ENCODE measurements around the gene NT5DC4.
"Not testable (repeated sequence)": the region's sequence is repeated elsewhere in the genome, so short reads cannot be mapped to it uniquely, and the experiment has no call there.

Gene NT5DC4

GRCh38 chr2:112712465-112712864, 8.4 kb upstream of the NT5DC4 start:
- no peak overlapping the region for H3K27ac ChIP-seq (ENCODE audit: low read depth, low read length)
- no peaks in the 10 kb centered on the region for H3K9me3 ChIP-seq (ENCODE audit: control insufficient read depth in 1 of 2, low read length in 2 of 2)
- no peaks in the 10 kb centered on the region for H3K36me3 ChIP-seq (ENCODE audit: control insufficient read depth in 1 of 2, insufficient read depth in 2 of 2, low read length in 2 of 2)
- H3K9ac ChIP-seq (ENCODE audit: low read depth in 1 of 2, low read length in 2 of 2), result no peak overlapping the region
- H3K4me1 ChIP-seq (ENCODE audit: control insufficient read depth in 1 of 2, insufficient read depth in 2 of 2, low read length in 2 of 2), result no peaks in the 10 kb centered on the region
- H3K4me3 ChIP-seq (ENCODE audit: low read depth in 1 of 2, low read length in 2 of 2), result no peak overlapping the region
- H3K27me3 ChIP-seq (ENCODE audit: control insufficient read depth in 1 of 2, insufficient read depth in 2 of 2, low read length in 2 of 2), result peaks cover 0 to 5% of the 10 kb centered on the region in 2 donors

GRCh38 chr2:112712903-112713584, 7.8 kb upstream of the NT5DC4 start:
- H3K9me3 ChIP-seq (ENCODE audit: control insufficient read depth in 1 of 2, low read length in 2 of 2), result no peaks in the 10 kb centered on the region
- H3K36me3 ChIP-seq (ENCODE audit: control insufficient read depth in 1 of 2, insufficient read depth in 2 of 2, low read length in 2 of 2), result no peaks in the 10 kb centered on the region
- H3K9ac ChIP-seq (ENCODE audit: low read depth in 1 of 2, low read length in 2 of 2), result no peak overlapping the region
- no peak overlapping the region for H3K4me3 ChIP-seq (ENCODE audit: low read depth in 1 of 2, low read length in 2 of 2)
- no peak overlapping the region for H3K27ac ChIP-seq (ENCODE audit: low read depth, low read length)
- H3K4me1 ChIP-seq (ENCODE audit: control insufficient read depth in 1 of 2, insufficient read depth in 2 of 2, low read length in 2 of 2), result no peaks in the 10 kb centered on the region
- H3K27me3 ChIP-seq (ENCODE audit: control insufficient read depth in 1 of 2, insufficient read depth in 2 of 2, low read length in 2 of 2), result peaks cover 0 to 5% of the 10 kb centered on the region in 2 donors

GRCh38 chr2:112713585-112713925, 7.3 kb upstream of the NT5DC4 start:
- H3K4me1 ChIP-seq (ENCODE audit: control insufficient read depth in 1 of 2, insufficient read depth in 2 of 2, low read length in 2 of 2), result no peaks in the 10 kb centered on the region
- no peaks in the 10 kb centered on the region for H3K9me3 ChIP-seq (ENCODE audit: control insufficient read depth in 1 of 2, low read length in 2 of 2)
- no peaks in the 10 kb centered on the region for H3K36me3 ChIP-seq (ENCODE audit: control insufficient read depth in 1 of 2, insufficient read depth in 2 of 2, low read length in 2 of 2)
- H3K4me3 ChIP-seq (ENCODE audit: low read depth in 1 of 2, low read length in 2 of 2), result no peak overlapping the region
- peaks cover 0 to 5% of the 10 kb centered on the region in 2 donors for H3K27me3 ChIP-seq (ENCODE audit: control insufficient read depth in 1 of 2, insufficient read depth in 2 of 2, low read length in 2 of 2)
- H3K9ac ChIP-seq (ENCODE audit: low read depth in 1 of 2, low read length in 2 of 2), result no peak overlapping the region
- H3K27ac ChIP-seq (ENCODE audit: low read depth, low read length), result no peak overlapping the region

GRCh38 chr2:112713926-112714325, 6.9 kb upstream of the NT5DC4 start:
- Histone ChIP-seq H3K27me3 (ENCODE audit: control insufficient read depth in 1 of 2, insufficient read depth in 2 of 2, low read length in 2 of 2) (peaks cover 0 to 5% of the 10 kb centered on the region in 2 donors), H3K9me3 (ENCODE audit: control insufficient read depth in 1 of 2, low read length in 2 of 2) (no peaks in the 10 kb centered on the region), H3K27ac (ENCODE audit: low read depth, low read length) (no peak overlapping the region), H3K9ac (ENCODE audit: low read depth in 1 of 2, low read length in 2 of 2) (no peak overlapping the region), H3K4me1 (ENCODE audit: control insufficient read depth in 1 of 2, insufficient read depth in 2 of 2, low read length in 2 of 2) (no peaks in the 10 kb centered on the region), H3K4me3 (ENCODE audit: low read depth in 1 of 2, low read length in 2 of 2) (no peak overlapping the region), H3K36me3 (ENCODE audit: control insufficient read depth in 1 of 2, insufficient read depth in 2 of 2, low read length in 2 of 2) (no peaks in the 10 kb centered on the region)

- H3K4me1 ChIP-seq (ENCODE audit: control insufficient read depth in 1 of 2, insufficient read depth in 2 of 2, low read length in 2 of 2), result no peaks in the 10 kb centered on the region
- H3K9ac ChIP-seq (ENCODE audit: low read depth in 1 of 2, low read length in 2 of 2), result no peak overlapping the region
- no peaks in the 10 kb centered on the region for H3K9me3 ChIP-seq (ENCODE audit: control insufficient read depth in 1 of 2, low read length in 2 of 2)
- no peaks in the 10 kb centered on the region for H3K36me3 ChIP-seq (ENCODE audit: control insufficient read depth in 1 of 2, insufficient read depth in 2 of 2, low read length in 2 of 2)
- no peak overlapping the region for H3K27ac ChIP-seq (ENCODE audit: low read depth, low read length)
- no peak overlapping the region for H3K4me3 ChIP-seq (ENCODE audit: low read depth in 1 of 2, low read length in 2 of 2)
- H3K27me3 ChIP-seq (ENCODE audit: control insufficient read depth in 1 of 2, insufficient read depth in 2 of 2, low read length in 2 of 2), result peaks cover 0 to 5% of the 10 kb centered on the region in 2 donors
These were observed 6.5 kb upstream of the NT5DC4 start for GRCh38 chr2:112714331-112714730.

GRCh38 chr2:112714836-112715631, 5.8 kb upstream of the NT5DC4 start:
- H3K4me1 ChIP-seq (ENCODE audit: control insufficient read depth in 1 of 2, insufficient read depth in 2 of 2, low read length in 2 of 2), result no peaks in the 10 kb centered on the region
- no peaks in the 10 kb centered on the region for H3K36me3 ChIP-seq (ENCODE audit: control insufficient read depth in 1 of 2, insufficient read depth in 2 of 2, low read length in 2 of 2)
- H3K9me3 ChIP-seq (ENCODE audit: control insufficient read depth in 1 of 2, low read length in 2 of 2), result no peaks in the 10 kb centered on the region
- H3K27me3 ChIP-seq (ENCODE audit: control insufficient read depth in 1 of 2, insufficient read depth in 2 of 2, low read length in 2 of 2), result peaks cover 0 to 5% of the 10 kb centered on the region in 2 donors
- H3K27ac ChIP-seq (ENCODE audit: low read depth, low read length), result no peak overlapping the region
- no peak overlapping the region for H3K9ac ChIP-seq (ENCODE audit: low read depth in 1 of 2, low read length in 2 of 2)
- no peak overlapping the region for H3K4me3 ChIP-seq (ENCODE audit: low read depth in 1 of 2, low read length in 2 of 2)

- not testable (repeated sequence) for H3K4me1 ChIP-seq (ENCODE audit: control insufficient read depth in 1 of 2, insufficient read depth in 2 of 2, low read length in 2 of 2); H3K9me3 ChIP-seq (ENCODE audit: control insufficient read depth in 1 of 2, low read length in 2 of 2); H3K9ac ChIP-seq (ENCODE audit: low read depth in 1 of 2, low read length in 2 of 2); H3K27ac ChIP-seq (ENCODE audit: low read depth, low read length); H3K27me3 ChIP-seq (ENCODE audit: control insufficient read depth in 1 of 2, insufficient read depth in 2 of 2, low read length in 2 of 2); H3K36me3 ChIP-seq (ENCODE audit: control insufficient read depth in 1 of 2, insufficient read depth in 2 of 2, low read length in 2 of 2); H3K4me3 ChIP-seq (ENCODE audit: low read depth in 1 of 2, low read length in 2 of 2)
These were observed 4.7 kb upstream of the NT5DC4 start for GRCh38 chr2:112716094-112716493.

- H3K27ac ChIP-seq (ENCODE audit: low read depth, low read length); H3K36me3 ChIP-seq (ENCODE audit: control insufficient read depth in 1 of 2, insufficient read depth in 2 of 2, low read length in 2 of 2); H3K4me3 ChIP-seq (ENCODE audit: low read depth in 1 of 2, low read length in 2 of 2); H3K4me1 ChIP-seq (ENCODE audit: control insufficient read depth in 1 of 2, insufficient read depth in 2 of 2, low read length in 2 of 2); H3K9ac ChIP-seq (ENCODE audit: low read depth in 1 of 2, low read length in 2 of 2); H3K27me3 ChIP-seq (ENCODE audit: control insufficient read depth in 1 of 2, insufficient read depth in 2 of 2, low read length in 2 of 2); H3K9me3 ChIP-seq (ENCODE audit: control insufficient read depth in 1 of 2, low read length in 2 of 2): not testable (repeated sequence)
These were observed 3.9 kb upstream of the NT5DC4 start for GRCh38 chr2:112716826-112717352.

- Histone ChIP-seq H3K4me1 (ENCODE audit: control insufficient read depth in 1 of 2, insufficient read depth in 2 of 2, low read length in 2 of 2) (no peaks in the 10 kb centered on the region), H3K27me3 (ENCODE audit: control insufficient read depth in 1 of 2, insufficient read depth in 2 of 2, low read length in 2 of 2) (no peaks in the 10 kb centered on the region), H3K9ac (ENCODE audit: low read depth in 1 of 2, low read length in 2 of 2) (no peak overlapping the region), H3K9me3 (ENCODE audit: control insufficient read depth in 1 of 2, low read length in 2 of 2) (no peaks in the 10 kb centered on the region), H3K27ac (ENCODE audit: low read depth, low read length) (no peak overlapping the region), H3K36me3 (ENCODE audit: control insufficient read depth in 1 of 2, insufficient read depth in 2 of 2, low read length in 2 of 2) (no peaks in the 10 kb centered on the region), H3K4me3 (ENCODE audit: low read depth in 1 of 2, low read length in 2 of 2) (no peak overlapping the region)
These were observed 1.9 kb upstream of the NT5DC4 start for GRCh38 chr2:112718863-112719370.

GRCh38 chr2:112721819-112722522, 1.2 kb downstream of the NT5DC4 start:
- Histone ChIP-seq H3K9ac (ENCODE audit: low read depth in 1 of 2, low read length in 2 of 2) (no peak overlapping the region), H3K9me3 (ENCODE audit: control insufficient read depth in 1 of 2, low read length in 2 of 2) (no peaks in the 10 kb centered on the region), H3K36me3 (ENCODE audit: control insufficient read depth in 1 of 2, insufficient read depth in 2 of 2, low read length in 2 of 2) (no peaks in the 10 kb centered on the region), H3K4me3 (ENCODE audit: low read depth in 1 of 2, low read length in 2 of 2) (no peak overlapping the region), H3K27me3 (ENCODE audit: control insufficient read depth in 1 of 2, insufficient read depth in 2 of 2, low read length in 2 of 2) (peaks cover 0 to under 1% of the 10 kb centered on the region in 2 donors), H3K4me1 (ENCODE audit: control insufficient read depth in 1 of 2, insufficient read depth in 2 of 2, low read length in 2 of 2) (peaks cover 2 to 5% of the 10 kb centered on the region in 2 donors), H3K27ac (ENCODE audit: low read depth, low read length) (no peak overlapping the region)
